Stimulated activated memory B cell treated with anti-CD40 and anti-IgM and Interleukin-4, amounts not matched to agents 10 μg/mL and 1 μg/mL and 100 μg/mL, for 72 hours (primary cell): Measurements from ENCODE around the gene TTF1.

ENCODE experiments used
- ATAC-seq: fragments of 150-1000 bp; cut with Tn5 transposase; 2 replicates; pipeline ENCODE4 v1.10.0; 2021
- H3K27ac Mint-ChIP-seq: one replicate; pipeline ENCODE4 v1.8.0; 2022; ENCODE audit warnings: mild to moderate bottlenecking, mixed read lengths
- H3K27me3 Mint-ChIP-seq: one replicate; pipeline ENCODE4 v1.8.0; 2022; ENCODE audit warnings: mixed read lengths
- H3K36me3 Mint-ChIP-seq: one replicate; pipeline ENCODE4 v1.8.0; 2022; ENCODE audit warnings: mixed read lengths
- H3K4me1 Mint-ChIP-seq: one replicate; pipeline ENCODE4 v1.8.0; 2022; ENCODE audit warnings: mixed read lengths
- H3K4me3 Mint-ChIP-seq: one replicate; pipeline ENCODE4 v1.8.0; 2022; ENCODE audit warnings: mild to moderate bottlenecking, moderate library complexity, mixed read lengths
- H3K9me3 Mint-ChIP-seq: one replicate; pipeline ENCODE4 v1.8.0; 2022; ENCODE audit warnings: mixed read lengths

The TTF1 gene, protein sequence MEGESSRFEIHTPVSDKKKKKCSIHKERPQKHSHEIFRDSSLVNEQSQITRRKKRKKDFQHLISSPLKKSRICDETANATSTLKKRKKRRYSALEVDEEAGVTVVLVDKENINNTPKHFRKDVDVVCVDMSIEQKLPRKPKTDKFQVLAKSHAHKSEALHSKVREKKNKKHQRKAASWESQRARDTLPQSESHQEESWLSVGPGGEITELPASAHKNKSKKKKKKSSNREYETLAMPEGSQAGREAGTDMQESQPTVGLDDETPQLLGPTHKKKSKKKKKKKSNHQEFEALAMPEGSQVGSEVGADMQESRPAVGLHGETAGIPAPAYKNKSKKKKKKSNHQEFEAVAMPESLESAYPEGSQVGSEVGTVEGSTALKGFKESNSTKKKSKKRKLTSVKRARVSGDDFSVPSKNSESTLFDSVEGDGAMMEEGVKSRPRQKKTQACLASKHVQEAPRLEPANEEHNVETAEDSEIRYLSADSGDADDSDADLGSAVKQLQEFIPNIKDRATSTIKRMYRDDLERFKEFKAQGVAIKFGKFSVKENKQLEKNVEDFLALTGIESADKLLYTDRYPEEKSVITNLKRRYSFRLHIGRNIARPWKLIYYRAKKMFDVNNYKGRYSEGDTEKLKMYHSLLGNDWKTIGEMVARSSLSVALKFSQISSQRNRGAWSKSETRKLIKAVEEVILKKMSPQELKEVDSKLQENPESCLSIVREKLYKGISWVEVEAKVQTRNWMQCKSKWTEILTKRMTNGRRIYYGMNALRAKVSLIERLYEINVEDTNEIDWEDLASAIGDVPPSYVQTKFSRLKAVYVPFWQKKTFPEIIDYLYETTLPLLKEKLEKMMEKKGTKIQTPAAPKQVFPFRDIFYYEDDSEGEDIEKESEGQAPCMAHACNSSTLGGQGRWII

DNA sequence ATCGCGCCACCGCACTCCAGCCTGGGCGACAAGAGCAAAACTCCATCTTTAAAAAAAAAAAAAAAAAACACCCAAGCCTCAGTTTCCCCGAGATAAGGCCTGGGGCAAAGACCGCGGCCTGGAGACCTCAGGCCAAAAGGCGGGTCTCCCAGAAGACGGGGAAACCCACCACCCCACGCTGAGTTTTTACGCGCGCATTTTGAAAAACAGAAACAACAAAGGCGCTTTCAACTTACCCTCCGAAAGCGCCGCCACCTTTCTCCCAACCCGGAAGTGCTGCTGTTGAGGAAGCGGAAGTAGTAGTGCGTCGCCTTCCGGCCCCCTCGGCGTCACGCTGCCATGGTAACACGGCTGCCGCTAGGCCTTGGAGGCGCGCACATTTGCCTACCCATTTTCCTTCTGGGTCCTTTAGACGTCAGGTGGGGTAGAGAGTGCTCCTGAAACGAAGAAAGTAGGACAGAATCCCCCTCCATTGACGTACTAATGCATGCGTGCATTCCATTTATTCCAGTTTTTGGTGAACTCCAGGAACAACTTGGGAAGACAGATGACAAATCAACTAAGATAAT lies at the start of gene TTF1:
TSS of gene TTF1 (minus strand) at position 287 of the 569 bp plus-strand sequence. CDS start 4,019 bp downstream, outside the sequence.
- no peaks in the 10 kb centered on the region for H3K27me3 Mint-ChIP-seq
- ATAC-seq = peak; percentile 97
- peaks cover 22% of the 10 kb centered on the region for H3K36me3 Mint-ChIP-seq
- H3K4me3 Mint-ChIP-seq = peak within 1 kb of the TSS; percentile 78
- peak within 1 kb of the TSS; percentile 84 for H3K27ac Mint-ChIP-seq
- no peaks in the 10 kb centered on the region for H3K9me3 Mint-ChIP-seq
- peaks cover 64% of the 10 kb centered on the region for H3K4me1 Mint-ChIP-seq

- Mint-ChIP-seq H3K27ac (no peak overlapping the region), H3K4me3 (no peak overlapping the region)
Measured at GRCh38 chr9:132456241-132456640, 49.6 kb upstream of the TTF1 start.

DNA sequence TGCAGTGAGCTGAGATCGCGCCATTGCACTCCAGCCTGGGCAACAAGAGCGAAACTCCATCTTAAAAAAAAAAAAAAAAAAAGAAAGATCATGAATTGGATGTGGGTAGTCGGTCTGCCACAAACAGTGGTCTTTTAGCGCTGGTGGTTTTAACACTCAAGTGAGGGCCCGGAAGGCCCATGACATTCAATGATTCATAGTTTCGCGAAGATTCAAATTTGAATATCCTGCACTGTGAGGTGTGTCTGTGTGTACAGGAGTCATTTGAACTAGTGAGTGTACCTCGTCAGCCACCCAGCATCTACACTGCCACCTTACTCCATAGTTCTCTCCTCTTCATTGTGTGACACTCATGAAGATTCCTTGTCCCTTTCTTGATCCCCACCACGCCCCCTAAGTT lies 44.6 kb upstream of the TTF1 start:
- peak; percentile 22 for ATAC-seq
- peaks cover 28% of the 10 kb centered on the region for H3K27me3 Mint-ChIP-seq
- no peaks in the 10 kb centered on the region for H3K9me3 Mint-ChIP-seq
- H3K36me3 Mint-ChIP-seq = no peaks in the 10 kb centered on the region
- no peaks in the 10 kb centered on the region for H3K4me1 Mint-ChIP-seq
- H3K27ac Mint-ChIP-seq = no peak overlapping the region
- no peak overlapping the region for H3K4me3 Mint-ChIP-seq

More at GRCh38 chr9:132456241-132456640, 49.6 kb upstream of the TTF1 start:
- no peaks in the 10 kb centered on the region for H3K9me3 Mint-ChIP-seq
- no peaks in the 10 kb centered on the region for H3K36me3 Mint-ChIP-seq
- peaks cover 23% of the 10 kb centered on the region for H3K27me3 Mint-ChIP-seq
- no peaks in the 10 kb centered on the region for H3K4me1 Mint-ChIP-seq
- no peak for ATAC-seq

DNA sequence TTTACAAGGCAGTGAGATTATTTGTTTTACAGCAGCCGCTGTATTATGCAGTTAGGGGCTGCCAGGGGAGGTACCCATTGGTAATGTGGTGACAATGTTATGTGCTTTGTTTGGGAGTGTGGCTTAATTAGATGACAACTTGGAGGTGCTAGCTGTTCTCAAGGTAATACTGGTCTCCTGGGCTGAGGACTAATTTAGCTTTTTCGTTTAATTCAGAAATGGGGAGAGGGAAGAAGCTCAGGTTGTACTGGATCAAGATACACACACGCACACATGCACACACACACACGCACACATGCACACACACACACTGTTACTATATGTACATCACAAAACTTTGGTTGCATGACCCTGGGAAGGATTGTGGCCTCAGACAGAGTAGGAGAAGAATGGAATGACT lies 41.3 kb upstream of the TTF1 start:
- Mint-ChIP-seq H3K4me3 (no peak overlapping the region), H3K4me1 (no peaks in the 10 kb centered on the region), H3K36me3 (no peaks in the 10 kb centered on the region), H3K9me3 (no peaks in the 10 kb centered on the region), H3K27ac (no peak overlapping the region), H3K27me3 (peaks cover 58% of the 10 kb centered on the region)
- no peak for ATAC-seq

GRCh38 chr9:132447346-132447745 lies 40.7 kb upstream of the TTF1 start:
- Mint-ChIP-seq H3K27ac (no peak overlapping the region), H3K27me3 (peaks cover 62% of the 10 kb centered on the region), H3K36me3 (no peaks in the 10 kb centered on the region), H3K4me1 (no peaks in the 10 kb centered on the region), H3K9me3 (no peaks in the 10 kb centered on the region), H3K4me3 (no peak overlapping the region)
- no peak for ATAC-seq

GRCh38 chr9:132446887-132447286 lies 40.2 kb upstream of the TTF1 start:
- Mint-ChIP-seq H3K4me1 (no peaks in the 10 kb centered on the region), H3K36me3 (no peaks in the 10 kb centered on the region), H3K4me3 (no peak overlapping the region), H3K27ac (no peak overlapping the region), H3K27me3 (peaks cover 62% of the 10 kb centered on the region), H3K9me3 (no peaks in the 10 kb centered on the region)
- no peak for ATAC-seq

GRCh38 chr9:132443951-132444607 lies 37.4 kb upstream of the TTF1 start:
- Mint-ChIP-seq H3K4me1 (no peaks in the 10 kb centered on the region), H3K27me3 (peaks cover 51% of the 10 kb centered on the region), H3K4me3 (no peak overlapping the region), H3K27ac (no peak overlapping the region), H3K36me3 (no peaks in the 10 kb centered on the region), H3K9me3 (no peaks in the 10 kb centered on the region)
- ATAC-seq = no peak

DNA sequence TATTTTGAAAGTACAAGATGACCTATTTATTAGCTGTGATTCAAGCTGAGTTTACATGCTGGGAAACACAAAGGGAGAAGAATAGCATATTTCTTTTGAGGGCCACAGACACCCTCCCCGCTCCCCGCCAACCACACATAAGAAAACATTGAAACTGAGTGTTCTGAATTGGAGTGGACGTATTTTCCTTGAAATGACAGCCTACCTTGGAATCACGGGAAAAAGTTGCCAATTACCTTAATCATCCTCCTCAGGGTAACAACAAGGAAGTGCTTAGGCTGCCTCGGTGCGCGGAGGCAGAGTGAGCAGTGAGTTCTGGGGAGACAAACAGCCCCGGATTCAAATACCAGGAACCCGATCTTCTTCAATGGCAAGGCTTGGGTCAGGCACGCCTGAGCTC lies 34.8 kb upstream of the TTF1 start:
- H3K27me3 Mint-ChIP-seq = peaks cover 60% of the 10 kb centered on the region
- no peaks in the 10 kb centered on the region for H3K9me3 Mint-ChIP-seq
- H3K27ac Mint-ChIP-seq = no peak overlapping the region
- no peaks in the 10 kb centered on the region for H3K4me1 Mint-ChIP-seq
- ATAC-seq = no peak
- no peaks in the 10 kb centered on the region for H3K36me3 Mint-ChIP-seq
- no peak overlapping the region for H3K4me3 Mint-ChIP-seq

DNA sequence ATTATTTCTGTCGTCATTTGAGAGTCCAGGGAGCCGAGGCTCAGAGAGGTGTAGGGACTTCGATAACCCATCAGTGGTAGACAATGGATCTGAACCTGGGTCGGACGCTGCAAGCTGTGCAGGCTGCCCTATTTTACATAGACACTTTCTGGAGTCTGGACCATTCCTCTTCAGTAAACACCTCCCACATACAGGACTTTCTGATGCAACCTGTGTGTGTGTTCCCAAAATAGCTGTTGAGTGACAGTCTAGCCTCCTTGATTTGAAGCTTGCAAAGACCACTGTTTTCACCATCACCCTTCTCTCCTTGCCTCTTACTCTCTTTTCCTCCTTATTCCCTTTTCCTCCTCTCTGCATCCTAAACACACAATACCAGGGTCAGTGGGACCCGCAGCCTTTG lies 34.1 kb upstream of the TTF1 start:
- H3K27me3 Mint-ChIP-seq = peaks cover 63% of the 10 kb centered on the region
- no peaks in the 10 kb centered on the region for H3K9me3 Mint-ChIP-seq

GRCh38 chr9:132439153-132439552 lies 32.5 kb upstream of the TTF1 start:
- no peaks in the 10 kb centered on the region for H3K9me3 Mint-ChIP-seq
- H3K27ac Mint-ChIP-seq = no peak overlapping the region
- ATAC-seq = no peak
- H3K4me1 Mint-ChIP-seq = no peaks in the 10 kb centered on the region
- peaks cover 59% of the 10 kb centered on the region for H3K27me3 Mint-ChIP-seq
- H3K4me3 Mint-ChIP-seq = no peak overlapping the region
- no peaks in the 10 kb centered on the region for H3K36me3 Mint-ChIP-seq

More for the DNA sequence above, 34.1 kb upstream of the TTF1 start:
- H3K4me1 Mint-ChIP-seq = no peaks in the 10 kb centered on the region
- no peak overlapping the region for H3K4me3 Mint-ChIP-seq
- no peak overlapping the region for H3K27ac Mint-ChIP-seq
- H3K36me3 Mint-ChIP-seq = no peaks in the 10 kb centered on the region
- ATAC-seq = no peak

GRCh38 chr9:132434881-132435280 lies 28.2 kb upstream of the TTF1 start:
- Mint-ChIP-seq H3K27ac (no peak overlapping the region), H3K4me1 (no peaks in the 10 kb centered on the region), H3K36me3 (no peaks in the 10 kb centered on the region), H3K27me3 (peaks cover 55% of the 10 kb centered on the region), H3K4me3 (no peak overlapping the region), H3K9me3 (no peaks in the 10 kb centered on the region)
- no peak for ATAC-seq

DNA sequence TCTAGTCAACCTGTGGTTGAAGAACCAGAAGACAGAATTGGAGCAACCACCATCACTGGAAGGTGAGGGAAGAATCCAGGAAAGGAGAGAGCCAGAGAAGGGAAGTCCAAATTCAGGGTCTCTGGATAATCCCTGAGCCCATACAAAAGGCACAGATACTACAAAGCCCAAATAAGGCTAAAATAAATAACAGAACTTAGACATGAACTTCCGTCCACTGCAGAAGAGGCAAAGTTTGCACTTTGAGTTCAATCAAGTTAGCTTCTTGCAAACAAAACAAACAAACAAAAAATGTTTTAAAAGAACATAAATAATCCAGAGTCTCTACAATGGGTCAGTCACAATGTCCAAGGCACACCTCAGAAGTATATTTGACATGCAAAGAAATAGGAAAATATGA lies 24.4 kb upstream of the TTF1 start:
- Mint-ChIP-seq H3K9me3 (no peaks in the 10 kb centered on the region), H3K27ac (no peak overlapping the region), H3K4me1 (no peaks in the 10 kb centered on the region), H3K27me3 (peaks cover 53% of the 10 kb centered on the region), H3K36me3 (no peaks in the 10 kb centered on the region), H3K4me3 (no peak overlapping the region)
- ATAC-seq = no peak

DNA sequence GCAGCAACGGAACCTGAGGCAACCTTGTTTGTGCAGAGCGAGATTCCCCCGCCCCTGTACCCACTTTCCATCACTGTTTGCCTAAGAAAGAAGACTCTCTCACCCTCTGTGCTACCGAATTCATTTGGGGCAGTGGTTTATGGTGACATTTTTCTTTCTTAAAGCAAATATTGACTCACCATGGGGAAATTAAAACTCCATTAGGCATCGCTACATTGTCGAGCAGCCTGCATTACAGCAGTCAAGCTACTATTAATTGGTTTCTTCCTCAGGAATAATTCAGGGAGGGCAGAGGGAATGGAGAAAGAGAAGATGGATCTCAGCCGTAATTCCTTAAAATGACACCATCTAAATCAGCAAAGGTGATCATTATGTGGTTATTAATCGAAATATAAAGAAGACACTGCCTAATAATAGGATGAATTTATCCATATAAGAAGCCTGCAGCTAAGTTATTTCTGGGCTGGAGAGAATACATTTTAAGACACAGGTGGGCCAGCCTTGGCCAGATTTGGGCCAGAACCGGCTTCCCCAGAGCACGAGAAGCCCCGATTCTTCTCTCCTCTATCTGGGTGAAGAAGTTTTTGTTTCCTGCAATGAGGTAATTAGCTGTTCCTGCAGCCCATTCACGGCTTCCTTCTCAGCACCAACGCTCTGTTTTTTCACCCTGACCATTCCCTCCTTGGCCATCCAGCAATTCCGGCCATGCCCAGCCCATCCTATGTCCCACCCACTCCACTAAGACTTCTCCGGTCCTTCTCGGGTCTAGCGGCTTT lies 20.2 kb upstream of the TTF1 start:
- Mint-ChIP-seq H3K4me3 (no peak overlapping the region), H3K9me3 (no peaks in the 10 kb centered on the region), H3K4me1 (no peaks in the 10 kb centered on the region), H3K27ac (no peak overlapping the region), H3K36me3 (no peaks in the 10 kb centered on the region), H3K27me3 (peaks cover 62% of the 10 kb centered on the region)
- no peak for ATAC-seq

DNA sequence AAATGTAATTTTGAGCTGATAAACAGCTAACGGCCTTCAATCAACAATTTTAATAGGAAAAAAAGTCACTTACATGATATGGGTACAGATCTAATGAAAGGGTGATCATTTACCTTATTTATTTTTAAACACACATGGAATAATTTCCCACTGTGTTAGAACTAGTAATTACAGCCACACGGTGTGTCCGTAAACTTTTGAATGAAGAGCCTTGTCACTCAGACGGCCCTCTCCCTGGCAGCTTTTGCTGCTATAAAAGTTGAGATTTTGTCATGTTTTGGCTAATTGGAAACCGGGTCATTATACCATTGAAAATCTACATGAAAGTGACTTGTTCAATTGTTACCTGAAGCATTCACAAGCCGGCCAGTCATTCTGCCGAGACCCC lies 19.0 kb upstream of the TTF1 start:
- peaks cover 57% of the 10 kb centered on the region for H3K27me3 Mint-ChIP-seq
- H3K9me3 Mint-ChIP-seq = no peaks in the 10 kb centered on the region

More for the DNA sequence above, 19.0 kb upstream of the TTF1 start:
- no peak for ATAC-seq
- H3K4me1 Mint-ChIP-seq = no peaks in the 10 kb centered on the region
- no peak overlapping the region for H3K4me3 Mint-ChIP-seq
- H3K36me3 Mint-ChIP-seq = no peaks in the 10 kb centered on the region
- H3K27ac Mint-ChIP-seq = no peak overlapping the region
